Measurements from ENCODE around the gene SPHK2. TPM values are rescaled to one million over a fixed set of nuclear protein-coding genes. Genes with fewer than 3 reads are reported as not detected.

Gene SPHK2
- total RNA-seq, 1 experiment from 2014 or later: 38.8 TPM

GRCh38 chr19:48619692-48620585 lies 633 bp downstream of the SPHK2 start:
- no peak for DNase-seq (ENCODE audit: low spot score)
- TF ChIP-seq CTCF (conservative IDR thresholded peaks at IDR 0.05; ENCODE audit: low read depth, low read length) (no peak), EZH2 (IDR thresholded peaks at IDR 0.05; ENCODE audit: borderline replicate concordance, low read depth, low read length, poor library complexity, severe bottlenecking) (no peak)
- TSS peak; percentile 78 for BruUV-seq (replicated peaks)
- Histone ChIP-seq H3K27ac (ENCODE audit: low read depth, low read length, poor library complexity, severe bottlenecking) (peak overlapping the region; percentile 93), H3K9me3 (ENCODE audit: low read depth, low read length, poor library complexity, severe bottlenecking) (no peaks in the 10 kb centered on the region), H3K36me3 (ENCODE audit: insufficient read depth, low read length, poor library complexity, severe bottlenecking) (peaks cover 32% of the 10 kb centered on the region), H3K27me3 (replicated peaks; ENCODE audit: insufficient read depth, low read depth, low read length, poor library complexity) (no peaks in the 10 kb centered on the region), H3K4me3 (ENCODE audit: low read depth, low read length, poor library complexity, severe bottlenecking) (peak overlapping the region; percentile 89), H3K4me1 (ENCODE audit: insufficient read depth, low read length, poor library complexity, severe bottlenecking) (peaks cover 24% of the 10 kb centered on the region)
- intact Hi-C loops (cut with micrococcal nuclease; ENCODE audit: unreplicated experiment): no loop called here
- ChIA-PET POLR2A (ENCODE audit: low non-redundant PET) (interaction anchor here (0.6 to 1.6 kb wide), 3 partner anchors 10 to 399 kb away, joined by 3 to 10 read pairs (median 5); no protein-coding TSS in a partner anchor), CTCF (interaction anchor here (1.0 kb wide), 1 partner anchor 12 kb away, joined by 3 read pairs; no protein-coding TSS in a partner anchor)

- no peak for DNase-seq (ENCODE audit: low spot score)
- H3K27me3 ChIP-seq (replicated peaks; ENCODE audit: insufficient read depth, low read depth, low read length, poor library complexity): no peaks in the 10 kb centered on the region
- intact Hi-C loops (cut with micrococcal nuclease; ENCODE audit: unreplicated experiment): no loop called here
- H3K36me3 ChIP-seq (ENCODE audit: insufficient read depth, low read length, poor library complexity, severe bottlenecking): no peaks in the 10 kb centered on the region
- peak overlapping the region; percentile 75 for H3K27ac ChIP-seq (ENCODE audit: low read depth, low read length, poor library complexity, severe bottlenecking)
- no peak for TF ChIP-seq EZH2 (IDR thresholded peaks at IDR 0.05; ENCODE audit: borderline replicate concordance, low read depth, low read length, poor library complexity, severe bottlenecking)
- no peak for TF ChIP-seq CTCF (conservative IDR thresholded peaks at IDR 0.05; ENCODE audit: low read depth, low read length)
- H3K9me3 ChIP-seq (ENCODE audit: low read depth, low read length, poor library complexity, severe bottlenecking): no peaks in the 10 kb centered on the region
- POLR2A ChIA-PET (ENCODE audit: low non-redundant PET): interaction anchor here (0.5 to 1.0 kb wide), 2 partner anchors 11 to 277 kb away, joined by 3 read pairs; no protein-coding TSS in a partner anchor
- BruUV-seq (replicated peaks): no TSS peak
- CTCF ChIA-PET: no interaction called here
- peak overlapping the region; percentile 61 for H3K4me3 ChIP-seq (ENCODE audit: low read depth, low read length, poor library complexity, severe bottlenecking)
- peaks cover 4% of the 10 kb centered on the region for H3K4me1 ChIP-seq (ENCODE audit: insufficient read depth, low read length, poor library complexity, severe bottlenecking)
Observed at GRCh38 chr19:48623556-48624066, 4.3 kb downstream of the SPHK2 start.

GRCh38 chr19:48624067-48624594 lies 4.8 kb downstream of the SPHK2 start:
- Histone ChIP-seq H3K9me3 (ENCODE audit: low read depth, low read length, poor library complexity, severe bottlenecking) (no peaks in the 10 kb centered on the region), H3K36me3 (ENCODE audit: insufficient read depth, low read length, poor library complexity, severe bottlenecking) (no peaks in the 10 kb centered on the region), H3K4me1 (ENCODE audit: insufficient read depth, low read length, poor library complexity, severe bottlenecking) (peaks cover 4% of the 10 kb centered on the region), H3K27me3 (replicated peaks; ENCODE audit: insufficient read depth, low read depth, low read length, poor library complexity) (no peaks in the 10 kb centered on the region), H3K27ac (ENCODE audit: low read depth, low read length, poor library complexity, severe bottlenecking) (peak overlapping the region; percentile 85), H3K4me3 (ENCODE audit: low read depth, low read length, poor library complexity, severe bottlenecking) (peak overlapping the region; percentile 61)
- TSS peak; percentile 1 for BruUV-seq (replicated peaks)
- DNase-seq (ENCODE audit: low spot score): peak; percentile 99
- TF ChIP-seq EZH2 (IDR thresholded peaks at IDR 0.05; ENCODE audit: borderline replicate concordance, low read depth, low read length, poor library complexity, severe bottlenecking): no peak
- intact Hi-C loops (cut with micrococcal nuclease; ENCODE audit: unreplicated experiment): no loop called here
- CTCF ChIA-PET: no interaction called here
- POLR2A ChIA-PET (ENCODE audit: low non-redundant PET): interaction anchor here (0.5 to 1.0 kb wide), 2 partner anchors 10 to 277 kb away, joined by 3 read pairs; no protein-coding TSS in a partner anchor
